ENCODE data around the gene IL34.

GRCh38 chr16:70611224-70611598 is 35.1 kb upstream of the IL34 start:
- TF ChIP-seq CTCF (IDR thresholded peaks at IDR 0.05) (no peak), POLR2A (IDR thresholded peaks at IDR 0.05) (no peak)
